Breast epithelium (tissue), 3 donors: Measurements from ENCODE around the gene CFAP107.

Experiments
- POLR2A ChIP-seq: fragments of 450-650 bp; IDR thresholded peaks from one replicate; pipeline ENCODE4 v1.6.1; 2016; ENCODE audit warnings: antibody characterized with exemption, mild to moderate bottlenecking, moderate library complexity
- TF ChIP-seq, protein P1 (sequence below), 3 donors: fragments of 450-650 bp; IDR thresholded peaks; one replicate each; pipeline ENCODE4 v1.5.1; 2016 to 2017; ENCODE audit warnings: antibody characterized with exemption in 3 of 3, mild to moderate bottlenecking in 3 of 3, moderate library complexity in 3 of 3

DNA sequence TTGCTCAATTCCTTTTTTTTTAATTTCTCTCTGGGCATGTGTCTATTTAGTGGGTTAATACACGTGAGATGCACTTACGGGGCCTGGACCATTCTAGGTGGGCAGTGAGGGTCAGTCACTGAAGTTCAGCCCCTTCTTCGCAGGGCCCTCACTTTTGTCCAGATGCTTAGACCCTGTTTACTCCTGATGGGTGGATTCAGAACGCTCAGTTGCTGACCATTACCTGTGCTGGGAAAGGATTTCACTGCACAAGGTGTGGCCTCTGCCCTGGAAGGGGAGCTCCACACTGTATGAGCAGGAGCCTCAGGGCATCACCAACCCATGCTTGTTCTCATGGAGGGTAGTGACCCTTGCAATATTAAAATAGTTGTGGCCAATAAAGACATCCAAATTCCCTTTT is 32.1 kb downstream of the CFAP107 start:
- TF ChIP-seq, protein P1, sequence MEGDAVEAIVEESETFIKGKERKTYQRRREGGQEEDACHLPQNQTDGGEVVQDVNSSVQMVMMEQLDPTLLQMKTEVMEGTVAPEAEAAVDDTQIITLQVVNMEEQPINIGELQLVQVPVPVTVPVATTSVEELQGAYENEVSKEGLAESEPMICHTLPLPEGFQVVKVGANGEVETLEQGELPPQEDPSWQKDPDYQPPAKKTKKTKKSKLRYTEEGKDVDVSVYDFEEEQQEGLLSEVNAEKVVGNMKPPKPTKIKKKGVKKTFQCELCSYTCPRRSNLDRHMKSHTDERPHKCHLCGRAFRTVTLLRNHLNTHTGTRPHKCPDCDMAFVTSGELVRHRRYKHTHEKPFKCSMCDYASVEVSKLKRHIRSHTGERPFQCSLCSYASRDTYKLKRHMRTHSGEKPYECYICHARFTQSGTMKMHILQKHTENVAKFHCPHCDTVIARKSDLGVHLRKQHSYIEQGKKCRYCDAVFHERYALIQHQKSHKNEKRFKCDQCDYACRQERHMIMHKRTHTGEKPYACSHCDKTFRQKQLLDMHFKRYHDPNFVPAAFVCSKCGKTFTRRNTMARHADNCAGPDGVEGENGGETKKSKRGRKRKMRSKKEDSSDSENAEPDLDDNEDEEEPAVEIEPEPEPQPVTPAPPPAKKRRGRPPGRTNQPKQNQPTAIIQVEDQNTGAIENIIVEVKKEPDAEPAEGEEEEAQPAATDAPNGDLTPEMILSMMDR (IDR thresholded peaks at IDR 0.05): no peak
- TF ChIP-seq POLR2A: no peak
